H1 (cell line): ENCODE results near the gene HAVCR2. TPM values are rescaled to one million over a fixed set of nuclear protein-coding genes. Genes with fewer than 3 reads are reported as not detected.

Experiments
- CTCF ChIA-PET: fragments of 300-600 bp; sonication (Branson Sonifier 250); formaldehyde crosslinking; loops from one replicate; lab custom pipeline; 2021; ENCODE audit not compliant: partially characterized antibody; lab: Charles Lee
- POLR2A ChIA-PET: fragments of 300-600 bp; sonication (Branson Sonifier 250); formaldehyde crosslinking; loops from one replicate; lab custom pipeline; 2021; ENCODE audit warnings: inconsistent platforms; ENCODE audit not compliant: partially characterized antibody; lab: Charles Lee
- DNase-seq, 2 experiments: peaks; one replicate each; pipeline versions ENCODE4 v3.0.0 to v3.0.0-alpha.2; 2010 to 2022; ENCODE audit warnings: low spot score in 2 of 2, low read depth in 1 of 2, mixed read lengths in 1 of 2
- FAIRE-seq: peaks from 2 replicates; lab custom pipeline; 2011; peaks lifted over from hg19 to GRCh38; lab: Jason Lieb, UNC
- H2AFZ ChIP-seq: 2 replicates; pipeline ENCODE4 v1.8.1; 2012; ENCODE audit warnings: low read length, inconsistent platforms
- H2AK5ac ChIP-seq: 2 replicates; pipeline ENCODE4 v1.6.1; 2013; ENCODE audit warnings: low read depth, low read length
- H2BK120ac ChIP-seq: replicated peaks from 2 replicates; pipeline ENCODE3; 2013; ENCODE audit warnings: low read depth, low read length, inconsistent platforms
- H2BK12ac ChIP-seq: 2 replicates; pipeline ENCODE4 v1.6.1; 2013; ENCODE audit warnings: low read depth, low read length
- H2BK15ac ChIP-seq: 2 replicates; pipeline ENCODE4 v1.6.1; 2013; ENCODE audit warnings: low read length
- H2BK20ac ChIP-seq: 2 replicates; pipeline ENCODE4 v1.6.1; 2013; ENCODE audit warnings: low read length
- H2BK5ac ChIP-seq: 2 replicates; pipeline ENCODE4 v1.6.1; 2013; ENCODE audit warnings: low read depth, low read length
- H3K14ac ChIP-seq: 2 replicates; pipeline ENCODE4 v1.6.1; 2013; ENCODE audit warnings: inconsistent platforms; ENCODE audit not compliant: insufficient read length
- H3K18ac ChIP-seq: 2 replicates; pipeline ENCODE4 v1.6.1; 2013; ENCODE audit warnings: low read length; ENCODE audit errors: extremely low read depth
- H3K23ac ChIP-seq: 2 replicates; pipeline ENCODE4 v1.6.1; 2013; ENCODE audit warnings: inconsistent platforms; ENCODE audit not compliant: insufficient read length
- H3K23me2 ChIP-seq: 2 replicates; pipeline ENCODE4 v1.6.1; 2013; ENCODE audit warnings: low read depth, low read length
- H3K27ac ChIP-seq: 2 replicates; pipeline ENCODE4 v1.6.1; 2011; ENCODE audit warnings: low read depth, low read length, inconsistent platforms
- H3K27me3 ChIP-seq, 4 experiments: replicated peaks in 1 of 4; 1 replicate in 1 of 4; 2 replicates in 3 of 4; pipeline versions ENCODE4 v1.6.1 to v1.8.1; 2011 to 2013; ENCODE audit warnings: low read length in 3 of 4, mild to moderate bottlenecking in 3 of 4, inconsistent platforms in 2 of 4, mixed read lengths in 2 of 4, moderate library complexity in 1 of 4; ENCODE audit not compliant: control insufficient read depth in 3 of 4, insufficient read depth in 3 of 4; ENCODE audit errors: extremely low read depth in 1 of 4
- H3K36me3 ChIP-seq, 4 experiments: 2 replicates each; pipeline versions ENCODE4 v1.6.1 to v1.8.1; 2011 to 2013; ENCODE audit warnings: mild to moderate bottlenecking in 4 of 4, low read length in 3 of 4, moderate library complexity in 2 of 4, control low read depth in 1 of 4, inconsistent platforms in 1 of 4; ENCODE audit not compliant: insufficient read depth in 4 of 4, control insufficient read depth in 2 of 4
- H3K4ac ChIP-seq: replicated peaks from 2 replicates; pipeline ENCODE3; 2013; ENCODE audit warnings: low read length, low read depth, mixed read lengths, inconsistent platforms; ENCODE audit not compliant: insufficient read length
- H3K4me1 ChIP-seq, 4 experiments: replicated peaks in 1 of 4; 1 replicate in 1 of 4; 2 replicates in 3 of 4; pipeline versions ENCODE4 v1.6.1 to v1.8.1; 2011 to 2013; ENCODE audit warnings: low read length in 3 of 4, inconsistent platforms in 2 of 4, mixed read lengths in 1 of 4; ENCODE audit not compliant: insufficient read depth in 4 of 4, control insufficient read depth in 3 of 4
- H3K4me2 ChIP-seq, 2 experiments: 2 replicates each; pipeline versions ENCODE4 v1.6.1 to v1.8.1; 2011 to 2013; ENCODE audit warnings: low read depth in 2 of 2, low read length in 2 of 2, control low read depth in 1 of 2, inconsistent platforms in 1 of 2, mild to moderate bottlenecking in 1 of 2; ENCODE audit not compliant: insufficient read depth in 1 of 2
- H3K4me3 ChIP-seq, 4 experiments: fragments of 200-600, 300-600 bp in 1 of 4; sonication (generic), shearing (Covaris generic), sonication (Bioruptor Twin) in 1 of 4; 2 replicates each; pipeline versions ENCODE4 v1.5.1 to v1.8.1; 2011 to 2016; ENCODE audit warnings: low read length in 4 of 4, low read depth in 3 of 4, control low read depth in 2 of 4, inconsistent platforms in 2 of 4, mild to moderate bottlenecking in 2 of 4, mixed read lengths in 1 of 4, moderate library complexity in 1 of 4; ENCODE audit not compliant: insufficient read depth in 2 of 4; ENCODE audit errors: extremely low read depth in 1 of 4
- H3K56ac ChIP-seq: replicated peaks from 2 replicates; pipeline ENCODE3; 2013; ENCODE audit warnings: low read depth, mild to moderate bottlenecking, mixed read lengths, low read length, inconsistent platforms; ENCODE audit not compliant: insufficient read length
- H3K79me1 ChIP-seq: 2 replicates; pipeline ENCODE4 v1.6.1; 2013; ENCODE audit warnings: low read depth, low read length, control low read depth
- H3K79me2 ChIP-seq, 2 experiments: 2 replicates each; pipeline versions ENCODE4 v1.6.1 to v1.8.1; 2012 to 2013; ENCODE audit warnings: low read length in 2 of 2, mild to moderate bottlenecking in 2 of 2, inconsistent platforms in 1 of 2; ENCODE audit not compliant: insufficient read depth in 2 of 2, control insufficient read depth in 1 of 2
- H3K9ac ChIP-seq, 4 experiments: replicated peaks in 1 of 4; 1 replicate in 1 of 4; 2 replicates in 3 of 4; pipeline versions ENCODE4 v1.6.1 to v1.8.1; 2011 to 2013; ENCODE audit warnings: low read depth in 3 of 4, low read length in 3 of 4, control low read depth in 2 of 4, mild to moderate bottlenecking in 2 of 4, moderate library complexity in 2 of 4, inconsistent platforms in 1 of 4; ENCODE audit errors: extremely low read depth in 1 of 4
- H3K9me3 ChIP-seq, 2 experiments: 2 replicates each; pipeline versions ENCODE4 v1.6.1 to v1.8.1; 2012 to 2013; ENCODE audit warnings: mild to moderate bottlenecking in 2 of 2, moderate library complexity in 2 of 2, control low read depth in 1 of 2, inconsistent platforms in 1 of 2, low read depth in 1 of 2, low read length in 1 of 2, mixed read lengths in 1 of 2; ENCODE audit not compliant: insufficient read depth in 2 of 2
- H4K20me1 ChIP-seq, 2 experiments: replicated peaks in 1 of 2; 2 replicates each; pipeline versions ENCODE3 to v1.8.1; 2011 to 2013; ENCODE audit warnings: inconsistent platforms in 2 of 2, low read length in 2 of 2, mild to moderate bottlenecking in 1 of 2; ENCODE audit not compliant: insufficient read depth in 2 of 2, control insufficient read depth in 1 of 2
- H4K5ac ChIP-seq: 2 replicates; pipeline ENCODE4 v1.6.1; 2013; ENCODE audit warnings: low read length, low read depth, mixed read lengths, inconsistent platforms; ENCODE audit not compliant: insufficient read length
- H4K8ac ChIP-seq: 2 replicates; pipeline ENCODE4 v1.8.0; 2013; ENCODE audit warnings: mild to moderate bottlenecking, moderate library complexity, low read length, inconsistent platforms; ENCODE audit not compliant: insufficient read depth; ENCODE audit errors: extremely low read depth
- H4K91ac ChIP-seq: replicated peaks from 2 replicates; pipeline ENCODE3; 2013; ENCODE audit warnings: low read length, mixed read lengths, inconsistent platforms; ENCODE audit not compliant: insufficient read length
- JUN ChIP-seq: IDR thresholded peaks from 2 replicates; pipeline ENCODE4 v1.6.1; 2011; ENCODE audit warnings: low read depth, mild to moderate bottlenecking, improper control_type of control experiment, low read length
- WGBS, 2 experiments: shearing (Covaris generic) in 1 of 2; methylation state at CpG; one replicate each; pipeline versions ENCODE4 v1.1.6 to v1.1.7; 2013 to 2015; ENCODE audit warnings: low lambda C conversion rate in 2 of 2, mixed read lengths in 2 of 2, inconsistent platforms in 1 of 2, low coverage in 1 of 2, missing lambda C conversion rate in 1 of 2; ENCODE audit not compliant: insufficient replicate concordance in 2 of 2, insufficient coverage in 1 of 2, insufficient read length in 1 of 2; ENCODE audit errors: extremely low coverage in 1 of 2, missing lambda C conversion rate in 1 of 2; 5-methylcytosine and 5-hydroxymethylcytosine counted together
- polyA plus RNA-seq, 7 experiments: library from polyadenylated mRNA; depleted of rRNA in 3 of 7; stranded (reverse) in 5 of 7; unstranded in 2 of 7; fragments of >200 nt in 5 of 7; fragments of 200-250 nt in 2 of 7; gene quantifications; 1 replicate in 5 of 7; 2 replicates in 1 of 7; 4 replicates in 1 of 7; pipeline versions ENCODE4 v1.2.1 to v1.2.3, GENCODE V29; 2011 to 2013; ENCODE audit warnings: missing spikeins in 2 of 7, mixed read lengths in 2 of 7
- total RNA-seq: library from RNA; stranded (reverse); fragmentation: NEBNext Ultra II Directional; extraction: Animal tissue kit (Norgen Biotek cat#: 25700); gene quantifications from 2 replicates; pipeline ENCODE4 v1.2.1, GENCODE V29; 2021

The HAVCR2 gene
- total and polyA plus RNA-seq, 2 of the 8 experiments (the other 6 are each of a cell fraction or from before 2014, with no cell fraction given), result 0.03 TPM; not detected in 1

DNA sequence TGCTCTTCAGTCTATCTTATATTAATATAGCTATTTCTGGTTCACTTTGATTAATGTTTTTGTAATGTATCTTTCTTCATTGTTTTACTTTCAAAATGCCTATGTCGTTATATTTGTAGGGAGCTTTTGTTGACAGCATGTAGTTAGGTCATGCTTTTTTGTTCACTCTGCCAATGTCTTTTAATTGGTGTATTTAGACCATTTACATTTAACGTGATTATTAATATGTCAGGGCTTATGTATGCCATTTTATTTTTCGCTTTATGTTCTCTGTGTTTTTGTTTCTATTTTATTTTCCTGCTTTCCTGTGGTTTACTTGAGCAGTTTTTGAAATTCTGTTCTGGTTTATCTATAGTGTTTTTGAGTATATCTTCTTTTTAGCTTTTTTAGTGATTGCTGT, 46.5 kb upstream of the HAVCR2 start:
- Histone ChIP-seq H3K36me3 (no peaks in the 10 kb centered on the region), H2BK120ac (no peak overlapping the region), H3K79me2 (no peaks in the 10 kb centered on the region), H3K27me3 (no peaks in the 10 kb centered on the region), H2BK12ac (no peak overlapping the region), H3K27ac (no peak overlapping the region), H3K9ac (no peak overlapping the region), H4K8ac (no peak overlapping the region), H3K79me1 (no peaks in the 10 kb centered on the region), H3K23me2 (no peaks in the 10 kb centered on the region), H3K18ac (no peak overlapping the region), H3K23ac (no peak overlapping the region), H3K4me1 (no peaks in the 10 kb centered on the region), H3K4me2 (no peak overlapping the region), H4K5ac (no peak overlapping the region), H2AFZ (no peak overlapping the region), H4K20me1 (no peaks in the 10 kb centered on the region), H2BK15ac (no peak overlapping the region), H3K4ac (no peak overlapping the region), H3K9me3 (no peaks in the 10 kb centered on the region), H3K56ac (no peak overlapping the region), H3K4me3 (no peak overlapping the region), H4K91ac (no peak overlapping the region), H2BK20ac (no peak overlapping the region), H2BK5ac (no peak overlapping the region), H3K14ac (no peak overlapping the region), H2AK5ac (no peak overlapping the region)
- DNase-seq (no peak), FAIRE-seq (no peak)
- no peak for TF ChIP-seq JUN
- WGBS, 2 experiments, result 92% methylated on average over 3 of the region's 3 CpGs; no CpG with 5 or more reads in 1 of the 2 experiments
- ChIA-PET POLR2A (no interaction called here), CTCF (no interaction called here)
